ENCODE results near the gene PKM. TPM values are rescaled to one million over a fixed set of nuclear protein-coding genes. Genes with fewer than 3 reads are reported as not detected.

PKM gene
- total and polyA plus RNA-seq, 5 donors from 2014 or later: 332 to 510 (median 383) TPM

Other genes with a start within 250 kb of the PKM start
- 32.3 TPM for gene MYO9A, start 113.0 kb downstream of the PKM start, total RNA-seq
- gene MYO9A, start 113.0 kb downstream of the PKM start, polyA plus RNA-seq: 10 to 100 TPM in 3 of 4 donors, 1 to 10 TPM in 1; 8.3 to 12.5 (median 10.9) TPM
- gene SENP8, start 112.8 kb downstream of the PKM start, total RNA-seq: 0.15 TPM
- gene SENP8, start 112.8 kb downstream of the PKM start, polyA plus RNA-seq: 1 to 10 TPM in 3 of 4 donors, under 1 TPM in 1; 0.79 to 1.4 (median 1.3) TPM
- gene GRAMD2A, start 33.4 kb downstream of the PKM start, total RNA-seq: not detected
- gene GRAMD2A, start 33.4 kb downstream of the PKM start, polyA plus RNA-seq: not detected
- 101 TPM for gene PARP6, start 41.4 kb upstream of the PKM start, total RNA-seq
- 10 to 100 TPM; 14.5 to 19.2 (median 16.0) TPM for gene PARP6, start 41.4 kb upstream of the PKM start, polyA plus RNA-seq
- gene CELF6, start 89.0 kb upstream of the PKM start, total RNA-seq: 1.7 TPM
- gene CELF6, start 89.0 kb upstream of the PKM start, polyA plus RNA-seq: under 1 TPM in 1 of 4 donors, not detected in 3; 0.14 TPM
- gene HEXA, start 144.8 kb upstream of the PKM start, total RNA-seq: 88.1 TPM
- gene HEXA, start 144.8 kb upstream of the PKM start, polyA plus RNA-seq: 10 to 100 TPM; 81.9 to 97.4 (median 89.4) TPM
- gene TMEM202, start 167.1 kb upstream of the PKM start, total RNA-seq: not detected
- gene TMEM202, start 167.1 kb upstream of the PKM start, polyA plus RNA-seq: not detected
- gene ARIH1, start 243.1 kb upstream of the PKM start, total RNA-seq: 242 TPM
- gene ARIH1, start 243.1 kb upstream of the PKM start, polyA plus RNA-seq: 10 to 100 TPM; 13.1 to 22.8 (median 14.7) TPM

All from CD4-positive, CD25-positive, alpha-beta regulatory T cell (primary cell).